Neural cell (in vitro differentiated cells): ENCODE data around the gene C3AR1. TPM values are rescaled to one million over a fixed set of nuclear protein-coding genes. Genes with fewer than 3 reads are reported as not detected.

Source experiments
- H2AFZ ChIP-seq: fragments of 200-600, 300-800 bp; sonication (generic), shearing (Covaris generic); 2 replicates; pipeline ENCODE4 v1.6.0; 2014; ENCODE audit warnings: low read depth, mild to moderate bottlenecking, antibody characterized with exemption, low read length, moderate library complexity
- H3F3A ChIP-seq: fragments of 200-600 bp; shearing (Covaris generic); 2 replicates; pipeline ENCODE4 v1.6.1; 2016; ENCODE audit warnings: mild to moderate bottlenecking, moderate library complexity, mixed read lengths, antibody characterized with exemption, low read length; ENCODE audit not compliant: insufficient read depth, poor library complexity, severe bottlenecking
- H3K27ac ChIP-seq: fragments of 200-600, 300-800 bp; sonication (generic), shearing (Covaris generic); 2 replicates; pipeline ENCODE4 v1.5.1; 2014; ENCODE audit warnings: mild to moderate bottlenecking, low read length, moderate library complexity
- H3K27me3 ChIP-seq: fragments of 300-800, 200-600 bp; sonication (generic), shearing (Covaris generic); 2 replicates; pipeline ENCODE4 v1.6.0; 2014; ENCODE audit warnings: mild to moderate bottlenecking, low read depth, low read length, moderate library complexity; ENCODE audit not compliant: insufficient read depth
- H3K36me3 ChIP-seq: fragments of 300-800, 200-600 bp; sonication (generic), shearing (Covaris generic); 2 replicates; pipeline ENCODE4 v1.5.1; 2014; ENCODE audit warnings: mild to moderate bottlenecking, antibody characterized with exemption, low read length, moderate library complexity; ENCODE audit not compliant: insufficient read depth
- H3K4me2 ChIP-seq: fragments of 300-800, 200-600 bp; sonication (generic), shearing (Covaris generic); 2 replicates; pipeline ENCODE4 v1.6.0; 2014; ENCODE audit warnings: mild to moderate bottlenecking, low read length
- H3K4me3 ChIP-seq: fragments of 300-800, 200-600 bp; sonication (generic), shearing (Covaris generic); 2 replicates; pipeline ENCODE4 v1.5.1; 2014; ENCODE audit warnings: mild to moderate bottlenecking, low read length, moderate library complexity
- H3K79me2 ChIP-seq: fragments of 200-600 bp; shearing (Covaris generic); replicated peaks from 2 replicates; pipeline ENCODE4 v1.6.0; 2014; ENCODE audit warnings: mild to moderate bottlenecking, low read length, moderate library complexity; ENCODE audit not compliant: insufficient read depth
- H3K9ac ChIP-seq: fragments of 300-800, 200-600 bp; sonication (generic), shearing (Covaris generic); 2 replicates; pipeline ENCODE4 v1.6.1; 2016; ENCODE audit warnings: mild to moderate bottlenecking, low read length, mixed read lengths
- H3K9me2 ChIP-seq: fragments of 200-600 bp; shearing (Covaris generic); 2 replicates; pipeline ENCODE4 v1.6.1; 2016; ENCODE audit warnings: mild to moderate bottlenecking, low read length, mixed read lengths; ENCODE audit not compliant: insufficient read depth
- H3K9me3 ChIP-seq: fragments of 200-600, 300-800 bp; sonication (generic), shearing (Covaris generic); 2 replicates; pipeline ENCODE4 v1.6.1; 2016; ENCODE audit warnings: mild to moderate bottlenecking, mixed run types, low read length, moderate library complexity, mixed read lengths
- H4K20me1 ChIP-seq: fragments of 200-600 bp; shearing (Covaris generic); 2 replicates; pipeline ENCODE4 v1.6.1; 2016; ENCODE audit warnings: mild to moderate bottlenecking, mixed run types; ENCODE audit not compliant: insufficient read depth
- EP300 ChIP-seq: fragments of 450-650 bp; conservative IDR thresholded peaks from 2 replicates; pipeline ENCODE4 v1.6.1; 2014; ENCODE audit warnings: antibody characterized with exemption, mild to moderate bottlenecking, moderate library complexity; ENCODE audit not compliant: poor library complexity, severe bottlenecking
- EZH2 ChIP-seq: fragments of 200-600, 300-800 bp; shearing (Covaris generic), sonication (generic); IDR thresholded peaks from 2 replicates; pipeline ENCODE4 v1.6.1; 2014; ENCODE audit warnings: antibody characterized with exemption, low read length, borderline replicate concordance, mild to moderate bottlenecking; ENCODE audit not compliant: insufficient read depth, poor library complexity, severe bottlenecking
- MXI1 ChIP-seq: fragments of 450-650 bp; conservative IDR thresholded peaks from 2 replicates; pipeline ENCODE4 v1.6.1; 2014; ENCODE audit warnings: antibody characterized with exemption, mild to moderate bottlenecking; ENCODE audit not compliant: poor library complexity, severe bottlenecking
- POLR2AphosphoS5 ChIP-seq: IDR thresholded peaks from 2 replicates; pipeline ENCODE4 v1.6.1; 2012
- RAD21 ChIP-seq: fragments of 450-650 bp; conservative IDR thresholded peaks from 2 replicates; pipeline ENCODE4 v1.6.1; 2014; ENCODE audit warnings: antibody characterized with exemption, mild to moderate bottlenecking, moderate library complexity
- SMC3 ChIP-seq: fragments of 450-650 bp; conservative IDR thresholded peaks from 2 replicates; pipeline ENCODE4 v1.6.1; 2014; ENCODE audit warnings: antibody characterized with exemption, mild to moderate bottlenecking, moderate library complexity; ENCODE audit not compliant: poor library complexity
- TAF1 ChIP-seq: IDR thresholded peaks from 2 replicates; pipeline ENCODE4 v1.6.1; 2012; ENCODE audit warnings: low read depth
- polyA plus RNA-seq: library from polyadenylated mRNA; depleted of rRNA; stranded (reverse); fragments of >200 nt; gene quantifications from 2 replicates; pipeline ENCODE4 v1.2.3, GENCODE V29; 2014
- TF ChIP-seq, protein P1 (sequence below): IDR thresholded peaks from 2 replicates; pipeline ENCODE4 v1.6.1; 2012; ENCODE audit warnings: borderline replicate concordance
- TF ChIP-seq, protein P2 (sequence below): fragments of 450-650 bp; IDR thresholded peaks from 2 replicates; pipeline ENCODE4 v1.5.1; 2014; ENCODE audit warnings: antibody characterized with exemption, mild to moderate bottlenecking, moderate library complexity; ENCODE audit not compliant: poor library complexity, severe bottlenecking

C3AR1 gene
- polyA plus RNA-seq, 1 donor from 2014 or later, result not detected

DNA sequence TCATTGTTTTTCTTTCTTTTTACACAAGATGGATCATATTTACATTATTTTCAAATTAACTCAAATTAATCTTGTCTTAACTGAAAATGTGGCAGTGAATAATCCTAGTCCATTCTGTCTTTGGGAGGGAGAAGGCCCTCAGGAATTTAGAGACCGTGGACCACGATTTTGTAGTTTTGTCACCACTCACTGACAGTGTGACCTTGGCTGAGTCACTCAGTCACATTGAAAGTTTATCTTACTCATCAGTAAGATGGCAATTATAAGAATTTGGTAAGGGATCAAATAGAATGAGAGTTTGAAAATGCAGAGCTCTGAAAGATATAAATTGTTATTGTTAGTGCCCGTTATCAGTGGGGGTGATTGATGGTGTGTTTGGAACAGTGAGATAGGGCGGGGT, 17.3 kb downstream of the C3AR1 start:
- no peak overlapping the region for H3K9ac ChIP-seq
- no peak for TF ChIP-seq RAD21
- TF ChIP-seq EZH2, result no peak
- no peak for TF ChIP-seq MXI1
- TF ChIP-seq, protein P1, sequence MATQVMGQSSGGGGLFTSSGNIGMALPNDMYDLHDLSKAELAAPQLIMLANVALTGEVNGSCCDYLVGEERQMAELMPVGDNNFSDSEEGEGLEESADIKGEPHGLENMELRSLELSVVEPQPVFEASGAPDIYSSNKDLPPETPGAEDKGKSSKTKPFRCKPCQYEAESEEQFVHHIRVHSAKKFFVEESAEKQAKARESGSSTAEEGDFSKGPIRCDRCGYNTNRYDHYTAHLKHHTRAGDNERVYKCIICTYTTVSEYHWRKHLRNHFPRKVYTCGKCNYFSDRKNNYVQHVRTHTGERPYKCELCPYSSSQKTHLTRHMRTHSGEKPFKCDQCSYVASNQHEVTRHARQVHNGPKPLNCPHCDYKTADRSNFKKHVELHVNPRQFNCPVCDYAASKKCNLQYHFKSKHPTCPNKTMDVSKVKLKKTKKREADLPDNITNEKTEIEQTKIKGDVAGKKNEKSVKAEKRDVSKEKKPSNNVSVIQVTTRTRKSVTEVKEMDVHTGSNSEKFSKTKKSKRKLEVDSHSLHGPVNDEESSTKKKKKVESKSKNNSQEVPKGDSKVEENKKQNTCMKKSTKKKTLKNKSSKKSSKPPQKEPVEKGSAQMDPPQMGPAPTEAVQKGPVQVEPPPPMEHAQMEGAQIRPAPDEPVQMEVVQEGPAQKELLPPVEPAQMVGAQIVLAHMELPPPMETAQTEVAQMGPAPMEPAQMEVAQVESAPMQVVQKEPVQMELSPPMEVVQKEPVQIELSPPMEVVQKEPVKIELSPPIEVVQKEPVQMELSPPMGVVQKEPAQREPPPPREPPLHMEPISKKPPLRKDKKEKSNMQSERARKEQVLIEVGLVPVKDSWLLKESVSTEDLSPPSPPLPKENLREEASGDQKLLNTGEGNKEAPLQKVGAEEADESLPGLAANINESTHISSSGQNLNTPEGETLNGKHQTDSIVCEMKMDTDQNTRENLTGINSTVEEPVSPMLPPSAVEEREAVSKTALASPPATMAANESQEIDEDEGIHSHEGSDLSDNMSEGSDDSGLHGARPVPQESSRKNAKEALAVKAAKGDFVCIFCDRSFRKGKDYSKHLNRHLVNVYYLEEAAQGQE, result no peak
- no peak for TF ChIP-seq POLR2AphosphoS5
- TF ChIP-seq, protein P2, sequence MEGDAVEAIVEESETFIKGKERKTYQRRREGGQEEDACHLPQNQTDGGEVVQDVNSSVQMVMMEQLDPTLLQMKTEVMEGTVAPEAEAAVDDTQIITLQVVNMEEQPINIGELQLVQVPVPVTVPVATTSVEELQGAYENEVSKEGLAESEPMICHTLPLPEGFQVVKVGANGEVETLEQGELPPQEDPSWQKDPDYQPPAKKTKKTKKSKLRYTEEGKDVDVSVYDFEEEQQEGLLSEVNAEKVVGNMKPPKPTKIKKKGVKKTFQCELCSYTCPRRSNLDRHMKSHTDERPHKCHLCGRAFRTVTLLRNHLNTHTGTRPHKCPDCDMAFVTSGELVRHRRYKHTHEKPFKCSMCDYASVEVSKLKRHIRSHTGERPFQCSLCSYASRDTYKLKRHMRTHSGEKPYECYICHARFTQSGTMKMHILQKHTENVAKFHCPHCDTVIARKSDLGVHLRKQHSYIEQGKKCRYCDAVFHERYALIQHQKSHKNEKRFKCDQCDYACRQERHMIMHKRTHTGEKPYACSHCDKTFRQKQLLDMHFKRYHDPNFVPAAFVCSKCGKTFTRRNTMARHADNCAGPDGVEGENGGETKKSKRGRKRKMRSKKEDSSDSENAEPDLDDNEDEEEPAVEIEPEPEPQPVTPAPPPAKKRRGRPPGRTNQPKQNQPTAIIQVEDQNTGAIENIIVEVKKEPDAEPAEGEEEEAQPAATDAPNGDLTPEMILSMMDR, result no peak
- no peak for TF ChIP-seq EP300
- no peak for TF ChIP-seq TAF1
- no peak for TF ChIP-seq SMC3
- no peaks in the 10 kb centered on the region for H3K9me3 ChIP-seq
- no peaks in the 10 kb centered on the region for H3K9me2 ChIP-seq
- H3K36me3 ChIP-seq, result peaks cover 7% of the 10 kb centered on the region
- no peak overlapping the region for H2AFZ ChIP-seq
- no peak overlapping the region for H3K4me3 ChIP-seq
- no peak overlapping the region for H3K4me2 ChIP-seq
- no peaks in the 10 kb centered on the region for H3F3A ChIP-seq
- H3K27ac ChIP-seq, result no peak overlapping the region
- H4K20me1 ChIP-seq, result no peaks in the 10 kb centered on the region
- H3K27me3 ChIP-seq, result no peaks in the 10 kb centered on the region
- H3K79me2 ChIP-seq, result no peaks in the 10 kb centered on the region

DNA sequence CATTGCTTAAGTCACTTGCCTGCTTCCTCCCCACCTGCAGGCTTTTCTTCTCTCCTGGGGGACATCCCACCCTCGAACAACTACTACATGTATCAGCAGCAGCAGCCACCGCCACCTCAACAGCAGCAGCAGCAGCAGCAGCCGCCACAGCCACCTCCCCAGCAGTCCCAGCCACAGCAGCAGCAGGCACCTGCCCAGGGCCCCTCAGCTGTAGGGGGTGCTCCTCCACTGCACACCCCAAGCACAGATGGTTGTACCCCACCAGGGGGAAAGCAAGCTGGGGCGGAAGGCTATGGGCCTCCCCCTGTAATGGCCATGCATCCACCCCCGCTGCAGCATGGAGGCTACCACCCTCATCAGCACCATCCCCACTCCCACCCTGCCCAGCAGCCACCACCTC, 18.3 kb downstream of the C3AR1 start:
- Histone ChIP-seq H3K9ac (no peak overlapping the region), H2AFZ (no peak overlapping the region), H3K4me3 (no peak overlapping the region), H3K27ac (no peak overlapping the region), H3K9me2 (no peaks in the 10 kb centered on the region), H3F3A (no peaks in the 10 kb centered on the region), H3K27me3 (no peaks in the 10 kb centered on the region), H3K36me3 (peaks cover 7% of the 10 kb centered on the region), H3K79me2 (no peaks in the 10 kb centered on the region), H4K20me1 (no peaks in the 10 kb centered on the region), H3K4me2 (no peak overlapping the region), H3K9me3 (no peaks in the 10 kb centered on the region)
- TF ChIP-seq, protein P1, result no peak
- TF ChIP-seq SMC3 (no peak), EZH2 (no peak), TAF1 (no peak), MXI1 (no peak), RAD21 (no peak), EP300 (no peak), POLR2AphosphoS5 (no peak)
- TF ChIP-seq, protein P2, result no peak
